ENCODE results near the gene MARCKS. TPM values are rescaled to one million over a fixed set of nuclear protein-coding genes. Genes with fewer than 3 reads are reported as not detected.

MARCKS gene
- total RNA-seq, 1 experiment from 2014 or later, result 35.3 TPM

DNA sequence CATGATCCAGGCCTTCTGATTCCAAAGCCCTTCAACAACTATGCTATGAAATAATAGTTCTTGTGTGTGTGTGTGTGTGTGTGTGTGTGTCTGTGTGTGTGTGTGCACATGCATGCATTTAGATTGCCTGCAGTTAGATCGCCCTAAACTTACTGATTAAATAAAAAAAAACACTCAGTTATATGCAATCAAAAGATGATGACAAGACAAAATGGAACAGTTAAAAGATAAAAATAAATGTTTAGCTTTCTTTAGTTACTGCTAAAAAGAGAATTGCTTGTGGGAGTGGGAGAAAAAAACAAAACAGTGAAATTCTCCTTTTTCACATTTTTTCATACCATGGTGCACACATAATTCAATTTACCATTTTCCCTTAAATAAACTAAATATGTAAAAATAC is 29.4 kb downstream of the MARCKS start:
- ChIA-PET POLR2A (no interaction called here), CTCF (interaction anchor here (0.7 kb wide), 1 partner anchor 21 kb away, joined by 4 read pairs; no protein-coding TSS in a partner anchor)
- Histone ChIP-seq H3K9me3 (ENCODE audit: control insufficient read depth, insufficient read depth, low read depth, low read length) (no peaks in the 10 kb centered on the region), H3K4me3 (ENCODE audit: low read depth in 2 of 2, low read length in 2 of 2) (no peak overlapping the region), H3K27me3 (ENCODE audit: control insufficient read depth, insufficient read depth, low read length) (no peaks in the 10 kb centered on the region), H3K4me1 (ENCODE audit: control insufficient read depth, insufficient read depth, low read length) (no peaks in the 10 kb centered on the region), H3K36me3 (ENCODE audit: control insufficient read depth, insufficient read depth, low read length) (no peaks in the 10 kb centered on the region), H3K27ac (ENCODE audit: low read length) (no peak overlapping the region)
- TF ChIP-seq TCF7L2 (IDR thresholded peaks at IDR 0.05; ENCODE audit: low read depth, low read length), result no peak
- TF ChIP-seq, protein P1, sequence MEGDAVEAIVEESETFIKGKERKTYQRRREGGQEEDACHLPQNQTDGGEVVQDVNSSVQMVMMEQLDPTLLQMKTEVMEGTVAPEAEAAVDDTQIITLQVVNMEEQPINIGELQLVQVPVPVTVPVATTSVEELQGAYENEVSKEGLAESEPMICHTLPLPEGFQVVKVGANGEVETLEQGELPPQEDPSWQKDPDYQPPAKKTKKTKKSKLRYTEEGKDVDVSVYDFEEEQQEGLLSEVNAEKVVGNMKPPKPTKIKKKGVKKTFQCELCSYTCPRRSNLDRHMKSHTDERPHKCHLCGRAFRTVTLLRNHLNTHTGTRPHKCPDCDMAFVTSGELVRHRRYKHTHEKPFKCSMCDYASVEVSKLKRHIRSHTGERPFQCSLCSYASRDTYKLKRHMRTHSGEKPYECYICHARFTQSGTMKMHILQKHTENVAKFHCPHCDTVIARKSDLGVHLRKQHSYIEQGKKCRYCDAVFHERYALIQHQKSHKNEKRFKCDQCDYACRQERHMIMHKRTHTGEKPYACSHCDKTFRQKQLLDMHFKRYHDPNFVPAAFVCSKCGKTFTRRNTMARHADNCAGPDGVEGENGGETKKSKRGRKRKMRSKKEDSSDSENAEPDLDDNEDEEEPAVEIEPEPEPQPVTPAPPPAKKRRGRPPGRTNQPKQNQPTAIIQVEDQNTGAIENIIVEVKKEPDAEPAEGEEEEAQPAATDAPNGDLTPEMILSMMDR (IDR thresholded peaks at IDR 0.05), result no peak
- TF ChIP-seq SIN3A (IDR thresholded peaks at IDR 0.05; ENCODE audit: borderline replicate concordance, insufficient read depth, low read depth, low read length), result no peak
- no peak for TF ChIP-seq POLR2AphosphoS5 (IDR thresholded peaks at IDR 0.05; ENCODE audit: low read depth, low read length)
- TF ChIP-seq, protein P2, sequence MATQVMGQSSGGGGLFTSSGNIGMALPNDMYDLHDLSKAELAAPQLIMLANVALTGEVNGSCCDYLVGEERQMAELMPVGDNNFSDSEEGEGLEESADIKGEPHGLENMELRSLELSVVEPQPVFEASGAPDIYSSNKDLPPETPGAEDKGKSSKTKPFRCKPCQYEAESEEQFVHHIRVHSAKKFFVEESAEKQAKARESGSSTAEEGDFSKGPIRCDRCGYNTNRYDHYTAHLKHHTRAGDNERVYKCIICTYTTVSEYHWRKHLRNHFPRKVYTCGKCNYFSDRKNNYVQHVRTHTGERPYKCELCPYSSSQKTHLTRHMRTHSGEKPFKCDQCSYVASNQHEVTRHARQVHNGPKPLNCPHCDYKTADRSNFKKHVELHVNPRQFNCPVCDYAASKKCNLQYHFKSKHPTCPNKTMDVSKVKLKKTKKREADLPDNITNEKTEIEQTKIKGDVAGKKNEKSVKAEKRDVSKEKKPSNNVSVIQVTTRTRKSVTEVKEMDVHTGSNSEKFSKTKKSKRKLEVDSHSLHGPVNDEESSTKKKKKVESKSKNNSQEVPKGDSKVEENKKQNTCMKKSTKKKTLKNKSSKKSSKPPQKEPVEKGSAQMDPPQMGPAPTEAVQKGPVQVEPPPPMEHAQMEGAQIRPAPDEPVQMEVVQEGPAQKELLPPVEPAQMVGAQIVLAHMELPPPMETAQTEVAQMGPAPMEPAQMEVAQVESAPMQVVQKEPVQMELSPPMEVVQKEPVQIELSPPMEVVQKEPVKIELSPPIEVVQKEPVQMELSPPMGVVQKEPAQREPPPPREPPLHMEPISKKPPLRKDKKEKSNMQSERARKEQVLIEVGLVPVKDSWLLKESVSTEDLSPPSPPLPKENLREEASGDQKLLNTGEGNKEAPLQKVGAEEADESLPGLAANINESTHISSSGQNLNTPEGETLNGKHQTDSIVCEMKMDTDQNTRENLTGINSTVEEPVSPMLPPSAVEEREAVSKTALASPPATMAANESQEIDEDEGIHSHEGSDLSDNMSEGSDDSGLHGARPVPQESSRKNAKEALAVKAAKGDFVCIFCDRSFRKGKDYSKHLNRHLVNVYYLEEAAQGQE (IDR thresholded peaks at IDR 0.05; ENCODE audit: insufficient read depth in 1 of 2, low read depth in 2 of 2, low read length in 1 of 2), result no peak
- BruUV-seq (replicated peaks), result no TSS peak
- intact Hi-C loops (cut with micrococcal nuclease; ENCODE audit: unreplicated experiment), result no loop called here
- ATAC-seq (no peak), DNase-seq (ENCODE audit: low read depth, low spot score) (no peak)
- in situ Hi-C loops (cut with HindIII; ENCODE audit: low pct_unique_long_range_greater_than_20kb, low sequenced_read_pairs), result no loop called here

DNA sequence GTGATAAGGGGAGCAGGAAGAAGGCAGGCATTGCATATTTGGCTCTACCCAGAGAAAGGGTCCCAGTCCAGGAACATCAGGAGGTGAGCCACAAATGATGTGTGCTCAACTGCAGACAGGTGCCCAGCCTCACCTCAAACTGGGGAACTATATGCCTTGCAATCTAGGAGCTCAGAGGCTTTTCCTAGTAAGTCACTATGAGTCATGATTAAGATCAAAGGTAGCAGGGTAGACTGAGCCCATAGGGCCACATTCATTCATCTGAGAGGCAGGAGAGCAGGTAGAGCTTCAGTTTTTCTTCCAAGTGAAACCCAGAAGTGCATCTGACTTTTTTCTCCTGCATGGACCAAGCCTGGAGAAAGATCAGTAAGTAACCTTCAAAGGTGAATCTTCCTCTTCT is 31.3 kb downstream of the MARCKS start:
- H3K9me3 ChIP-seq (ENCODE audit: control insufficient read depth, insufficient read depth, low read depth, low read length), result no peaks in the 10 kb centered on the region
- no peaks in the 10 kb centered on the region for H3K27me3 ChIP-seq (ENCODE audit: control insufficient read depth, insufficient read depth, low read length)
- H3K36me3 ChIP-seq (ENCODE audit: control insufficient read depth, insufficient read depth, low read length), result no peaks in the 10 kb centered on the region
- in situ Hi-C loops (cut with HindIII; ENCODE audit: low pct_unique_long_range_greater_than_20kb, low sequenced_read_pairs) (no loop called here), intact Hi-C loops (cut with micrococcal nuclease; ENCODE audit: unreplicated experiment) (no loop called here)
- H3K27ac ChIP-seq (ENCODE audit: low read length), result no peak overlapping the region
- no TSS peak for BruUV-seq (replicated peaks)
- DNase-seq (ENCODE audit: low read depth, low spot score) (no peak), ATAC-seq (no peak)
- CTCF ChIA-PET, result interaction anchor here (0.8 kb wide), 1 partner anchor 1593 kb away, joined by 8 read pairs; no protein-coding TSS in a partner anchor
- no peak overlapping the region for H3K4me3 ChIP-seq (ENCODE audit: low read depth in 2 of 2, low read length in 2 of 2)
- POLR2A ChIA-PET, result interaction anchor here (0.5 kb wide), 1 partner anchor 27 kb away, joined by 3 read pairs; no protein-coding TSS in a partner anchor
- no peak for TF ChIP-seq TCF7L2 (IDR thresholded peaks at IDR 0.05; ENCODE audit: low read depth, low read length)
- TF ChIP-seq SIN3A (IDR thresholded peaks at IDR 0.05; ENCODE audit: borderline replicate concordance, insufficient read depth, low read depth, low read length), result no peak
- TF ChIP-seq, protein P2 (IDR thresholded peaks at IDR 0.05; ENCODE audit: insufficient read depth in 1 of 2, low read depth in 2 of 2, low read length in 1 of 2), result no peak
- TF ChIP-seq, protein P1 (IDR thresholded peaks at IDR 0.05), result no peak
- TF ChIP-seq POLR2AphosphoS5 (IDR thresholded peaks at IDR 0.05; ENCODE audit: low read depth, low read length), result no peak
- H3K4me1 ChIP-seq (ENCODE audit: control insufficient read depth, insufficient read depth, low read length), result no peaks in the 10 kb centered on the region

Data from Panc1 (cell line).